GM23338 (cell line): ENCODE measurements around the gene RASSF7. TPM values are rescaled to one million over a fixed set of nuclear protein-coding genes. Genes with fewer than 3 reads are reported as not detected.

Experiments
- ATAC-seq: fragments of 200-7000 bp; cut with Tn5 transposase; 3 replicates; pipeline ENCODE4 v1.9.1; 2020
- DNase-seq: peaks from one replicate; pipeline ENCODE4 v3.0.0-alpha.2; 2015; ENCODE audit warnings: low spot score
- H2AFZ ChIP-seq: fragments of 200-600 bp; sonication (generic); 2 replicates; pipeline ENCODE4 v1.8.0; 2016; ENCODE audit warnings: antibody characterized with exemption, mild to moderate bottlenecking, moderate library complexity
- H3F3A ChIP-seq: fragments of 200-600 bp; sonication (generic); replicated peaks from 2 replicates; pipeline ENCODE4 v1.8.0; 2017; ENCODE audit warnings: antibody characterized with exemption, mixed run types, low read depth
- H3K27ac ChIP-seq: fragments of 200-600 bp; sonication (generic); 2 replicates; pipeline ENCODE4 v1.6.1; 2016; ENCODE audit warnings: low read depth
- H3K27me3 ChIP-seq: fragments of 200-600 bp; sonication (generic); 2 replicates; pipeline ENCODE4 v1.8.0; 2016; ENCODE audit warnings: mild to moderate bottlenecking, mixed run types, moderate library complexity; ENCODE audit not compliant: insufficient read depth
- H3K36me3 ChIP-seq: fragments of 200-600 bp; sonication (generic); 2 replicates; pipeline ENCODE4 v1.8.0; 2016; ENCODE audit warnings: mild to moderate bottlenecking; ENCODE audit not compliant: insufficient read depth
- H3K4me1 ChIP-seq: fragments of 200-600 bp; sonication (generic); 2 replicates; pipeline ENCODE4 v1.8.0; 2016; ENCODE audit warnings: mild to moderate bottlenecking, moderate library complexity; ENCODE audit not compliant: insufficient read depth
- H3K4me2 ChIP-seq: fragments of 200-600 bp; sonication (generic); 2 replicates; pipeline ENCODE4 v1.7.1; 2017; ENCODE audit warnings: mixed run types
- H3K4me3 ChIP-seq: fragments of 200-600 bp; sonication (generic); 2 replicates; pipeline ENCODE4 v1.6.1; 2016; ENCODE audit warnings: mixed run types
- H3K79me2 ChIP-seq: fragments of 200-600 bp; sonication (generic); replicated peaks from 2 replicates; pipeline ENCODE4 v1.8.0; 2017; ENCODE audit warnings: mild to moderate bottlenecking; ENCODE audit not compliant: insufficient read depth
- H3K9me2 ChIP-seq: fragments of 200-600 bp; sonication (generic); 2 replicates; pipeline ENCODE4 v1.8.0; 2017; ENCODE audit not compliant: insufficient read depth
- H4K20me1 ChIP-seq: fragments of 200-600 bp; sonication (generic); replicated peaks from 2 replicates; pipeline ENCODE4 v1.8.0; 2017; ENCODE audit warnings: mild to moderate bottlenecking; ENCODE audit not compliant: insufficient read depth
- H3K27ac Mint-ChIP-seq: 2 replicates; pipeline ENCODE4 v1.8.0; 2020; ENCODE audit warnings: inconsistent platforms, mild to moderate bottlenecking, moderate library complexity, mixed read lengths
- H3K27me3 Mint-ChIP-seq: 3 replicates; pipeline ENCODE4 v1.8.0; 2022; ENCODE audit warnings: low read depth, mild to moderate bottlenecking, moderate library complexity, mixed read lengths, inconsistent platforms; ENCODE audit not compliant: insufficient read depth, poor library complexity
- H3K36me3 Mint-ChIP-seq: 3 replicates; pipeline ENCODE4 v1.8.0; 2021; ENCODE audit warnings: low read depth, mild to moderate bottlenecking, inconsistent platforms, moderate library complexity, mixed read lengths
- H3K4me1 Mint-ChIP-seq: 3 replicates; pipeline ENCODE4 v1.8.0; 2020; ENCODE audit warnings: mild to moderate bottlenecking, inconsistent platforms, mixed read lengths
- H3K4me3 Mint-ChIP-seq: 3 replicates; pipeline ENCODE4 v1.8.0; 2021; ENCODE audit warnings: moderate library complexity, mild to moderate bottlenecking, inconsistent platforms, mixed read lengths
- H3K9me3 Mint-ChIP-seq: 3 replicates; pipeline ENCODE4 v1.8.0; 2020; ENCODE audit warnings: moderate library complexity, mild to moderate bottlenecking, inconsistent platforms, mixed read lengths
- CREB1 ChIP-seq: fragments of 250-450 bp; sonication (Bioruptor Pico); IDR thresholded peaks from 2 replicates; pipeline ENCODE4 v1.5.0; 2020; ENCODE audit warnings: low read depth, mild to moderate bottlenecking, moderate library complexity
- CTCF ChIP-seq, 2 experiments: fragments of 200-600 bp in 1 of 2; sonication (generic) in 1 of 2; conservative IDR thresholded peaks; 2 replicates each; pipeline versions ENCODE4 v1.5.1 to v1.6.1; 2016 to 2017; ENCODE audit warnings: antibody characterized with exemption in 2 of 2, low read depth in 2 of 2, mild to moderate bottlenecking in 2 of 2, moderate library complexity in 1 of 2
- EZH2 ChIP-seq: fragments of 200-600 bp; sonication (generic); IDR thresholded peaks from one replicate; pipeline ENCODE4 v1.8.0; 2017; ENCODE audit warnings: antibody characterized with exemption, mild to moderate bottlenecking, low read depth; ENCODE audit not compliant: unreplicated experiment
- EZH2phosphoT487 ChIP-seq: fragments of 200-600 bp; sonication (generic); IDR thresholded peaks from one replicate; pipeline ENCODE4 v1.8.1; 2018; ENCODE audit warnings: antibody characterized with exemption; ENCODE audit not compliant: unreplicated experiment
- JUNB ChIP-seq: IDR thresholded peaks from one replicate; pipeline ENCODE4 v1.6.1; 2016; ENCODE audit warnings: antibody characterized with exemption; ENCODE audit not compliant: unreplicated experiment
- NANOG ChIP-seq: IDR thresholded peaks from 2 replicates; pipeline ENCODE4 v1.6.1; 2016; ENCODE audit warnings: antibody characterized with exemption, borderline replicate concordance
- POLR2AphosphoS5 ChIP-seq: IDR thresholded peaks from 2 replicates; pipeline ENCODE4 v1.6.1; 2016; ENCODE audit warnings: antibody characterized with exemption, low read depth
- STAT1 ChIP-seq: IDR thresholded peaks from one replicate; pipeline ENCODE4 v1.6.1; 2016; ENCODE audit warnings: antibody characterized with exemption; ENCODE audit not compliant: unreplicated experiment
- ZNF114 ChIP-seq: fragments of 250-450 bp; sonication (Bioruptor Pico); IDR thresholded peaks from 2 replicates; pipeline ENCODE4 v1.5.0; 2020; ENCODE audit warnings: mild to moderate bottlenecking, moderate library complexity
- ZNF331 ChIP-seq: fragments of 250-450 bp; sonication (Bioruptor Pico); IDR thresholded peaks from 2 replicates; pipeline ENCODE4 v1.5.0; 2020; ENCODE audit warnings: low read depth, mild to moderate bottlenecking, moderate library complexity
- polyA plus RNA-seq: library from polyadenylated mRNA; unstranded; fragments of >200 nt; fragmentation: Nextera tagmentation; extraction: Ambion mirVana; gene quantifications from 2 replicates; pipeline ENCODE4 v1.2.1, GENCODE V29; 2016
- total RNA-seq: library from RNA; depleted of rRNA; stranded (reverse); fragments of >200 nt; shearing (Covaris generic); gene quantifications from 2 replicates; pipeline ENCODE4 v1.2.3, GENCODE V29; 2014
- TF ChIP-seq, protein P1 (sequence below): IDR thresholded peaks from 2 replicates; pipeline ENCODE4 v1.6.1; 2016; ENCODE audit warnings: antibody characterized with exemption
- TF ChIP-seq, protein P2 (sequence below): fragments of 250-450 bp; sonication (Bioruptor Pico); IDR thresholded peaks from 2 replicates; pipeline ENCODE4 v1.5.0; 2020; ENCODE audit warnings: mild to moderate bottlenecking, moderate library complexity
- TF ChIP-seq, protein P3 (sequence below): IDR thresholded peaks from one replicate; pipeline ENCODE4 v1.6.1; 2018; ENCODE audit warnings: antibody characterized with exemption; ENCODE audit not compliant: unreplicated experiment

RASSF7 gene
- total and polyA plus RNA-seq, 2 experiments from 2014 or later = 39.6 to 64.8 TPM

- peaks cover 2% of the 10 kb centered on the region; the same call in 1 of the 3 replicates for H3K9me3 Mint-ChIP-seq
- no peaks in the 10 kb centered on the region for H3K36me3 Mint-ChIP-seq
- no peak for DNase-seq
These were observed 3.2 kb upstream of the RASSF7 start for GRCh38 chr11:557328-558132.

More at GRCh38 chr11:557328-558132, 3.2 kb upstream of the RASSF7 start:
- no peak overlapping the region for H3K27ac ChIP-seq
- no peaks in the 10 kb centered on the region for H3K9me2 ChIP-seq
- H3F3A ChIP-seq = peaks cover 12% of the 10 kb centered on the region; the same call in 1 of the 2 replicates
- peak overlapping the region; percentile 21; the same call in 1 of the 3 replicates for H3K4me3 Mint-ChIP-seq
- H3K4me3 ChIP-seq = no peak overlapping the region; the same call in 1 of the 2 replicates
- H3K4me2 ChIP-seq = no peak overlapping the region; the same call in 1 of the 2 replicates
- peaks cover 10% of the 10 kb centered on the region for H3K4me1 ChIP-seq
- no peak overlapping the region for H2AFZ ChIP-seq
- peaks cover 11% of the 10 kb centered on the region for H3K4me1 Mint-ChIP-seq
- no peaks in the 10 kb centered on the region for H3K36me3 ChIP-seq
- H3K27me3 Mint-ChIP-seq = peaks cover 32% of the 10 kb centered on the region
- peaks cover 8% of the 10 kb centered on the region for H4K20me1 ChIP-seq
- ATAC-seq = no peak
- no peak overlapping the region for H3K27ac Mint-ChIP-seq
- 0 out of 2 replicates have a peak, but pooled peaks cover 7% of the 10 kb centered on the region for H3K79me2 ChIP-seq
- H3K27me3 ChIP-seq = peaks cover 28% of the 10 kb centered on the region
- TF ChIP-seq POLR2AphosphoS5 (no peak), ZNF331 (CRISPR knock-in tag) (no peak), CTCF (conservative IDR thresholded peaks at IDR 0.05; ENCODE audit: low read depth in 2 of 2) (no peak), ZNF114 (CRISPR knock-in tag) (no peak), NANOG (no peak), STAT1 (no peak), EZH2 (no peak), EZH2phosphoT487 (no peak), JUNB (no peak), CREB1 (no peak)
- TF ChIP-seq, protein P1, sequence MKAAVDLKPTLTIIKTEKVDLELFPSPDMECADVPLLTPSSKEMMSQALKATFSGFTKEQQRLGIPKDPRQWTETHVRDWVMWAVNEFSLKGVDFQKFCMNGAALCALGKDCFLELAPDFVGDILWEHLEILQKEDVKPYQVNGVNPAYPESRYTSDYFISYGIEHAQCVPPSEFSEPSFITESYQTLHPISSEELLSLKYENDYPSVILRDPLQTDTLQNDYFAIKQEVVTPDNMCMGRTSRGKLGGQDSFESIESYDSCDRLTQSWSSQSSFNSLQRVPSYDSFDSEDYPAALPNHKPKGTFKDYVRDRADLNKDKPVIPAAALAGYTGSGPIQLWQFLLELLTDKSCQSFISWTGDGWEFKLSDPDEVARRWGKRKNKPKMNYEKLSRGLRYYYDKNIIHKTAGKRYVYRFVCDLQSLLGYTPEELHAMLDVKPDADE = no peak
- TF ChIP-seq, protein P2, sequence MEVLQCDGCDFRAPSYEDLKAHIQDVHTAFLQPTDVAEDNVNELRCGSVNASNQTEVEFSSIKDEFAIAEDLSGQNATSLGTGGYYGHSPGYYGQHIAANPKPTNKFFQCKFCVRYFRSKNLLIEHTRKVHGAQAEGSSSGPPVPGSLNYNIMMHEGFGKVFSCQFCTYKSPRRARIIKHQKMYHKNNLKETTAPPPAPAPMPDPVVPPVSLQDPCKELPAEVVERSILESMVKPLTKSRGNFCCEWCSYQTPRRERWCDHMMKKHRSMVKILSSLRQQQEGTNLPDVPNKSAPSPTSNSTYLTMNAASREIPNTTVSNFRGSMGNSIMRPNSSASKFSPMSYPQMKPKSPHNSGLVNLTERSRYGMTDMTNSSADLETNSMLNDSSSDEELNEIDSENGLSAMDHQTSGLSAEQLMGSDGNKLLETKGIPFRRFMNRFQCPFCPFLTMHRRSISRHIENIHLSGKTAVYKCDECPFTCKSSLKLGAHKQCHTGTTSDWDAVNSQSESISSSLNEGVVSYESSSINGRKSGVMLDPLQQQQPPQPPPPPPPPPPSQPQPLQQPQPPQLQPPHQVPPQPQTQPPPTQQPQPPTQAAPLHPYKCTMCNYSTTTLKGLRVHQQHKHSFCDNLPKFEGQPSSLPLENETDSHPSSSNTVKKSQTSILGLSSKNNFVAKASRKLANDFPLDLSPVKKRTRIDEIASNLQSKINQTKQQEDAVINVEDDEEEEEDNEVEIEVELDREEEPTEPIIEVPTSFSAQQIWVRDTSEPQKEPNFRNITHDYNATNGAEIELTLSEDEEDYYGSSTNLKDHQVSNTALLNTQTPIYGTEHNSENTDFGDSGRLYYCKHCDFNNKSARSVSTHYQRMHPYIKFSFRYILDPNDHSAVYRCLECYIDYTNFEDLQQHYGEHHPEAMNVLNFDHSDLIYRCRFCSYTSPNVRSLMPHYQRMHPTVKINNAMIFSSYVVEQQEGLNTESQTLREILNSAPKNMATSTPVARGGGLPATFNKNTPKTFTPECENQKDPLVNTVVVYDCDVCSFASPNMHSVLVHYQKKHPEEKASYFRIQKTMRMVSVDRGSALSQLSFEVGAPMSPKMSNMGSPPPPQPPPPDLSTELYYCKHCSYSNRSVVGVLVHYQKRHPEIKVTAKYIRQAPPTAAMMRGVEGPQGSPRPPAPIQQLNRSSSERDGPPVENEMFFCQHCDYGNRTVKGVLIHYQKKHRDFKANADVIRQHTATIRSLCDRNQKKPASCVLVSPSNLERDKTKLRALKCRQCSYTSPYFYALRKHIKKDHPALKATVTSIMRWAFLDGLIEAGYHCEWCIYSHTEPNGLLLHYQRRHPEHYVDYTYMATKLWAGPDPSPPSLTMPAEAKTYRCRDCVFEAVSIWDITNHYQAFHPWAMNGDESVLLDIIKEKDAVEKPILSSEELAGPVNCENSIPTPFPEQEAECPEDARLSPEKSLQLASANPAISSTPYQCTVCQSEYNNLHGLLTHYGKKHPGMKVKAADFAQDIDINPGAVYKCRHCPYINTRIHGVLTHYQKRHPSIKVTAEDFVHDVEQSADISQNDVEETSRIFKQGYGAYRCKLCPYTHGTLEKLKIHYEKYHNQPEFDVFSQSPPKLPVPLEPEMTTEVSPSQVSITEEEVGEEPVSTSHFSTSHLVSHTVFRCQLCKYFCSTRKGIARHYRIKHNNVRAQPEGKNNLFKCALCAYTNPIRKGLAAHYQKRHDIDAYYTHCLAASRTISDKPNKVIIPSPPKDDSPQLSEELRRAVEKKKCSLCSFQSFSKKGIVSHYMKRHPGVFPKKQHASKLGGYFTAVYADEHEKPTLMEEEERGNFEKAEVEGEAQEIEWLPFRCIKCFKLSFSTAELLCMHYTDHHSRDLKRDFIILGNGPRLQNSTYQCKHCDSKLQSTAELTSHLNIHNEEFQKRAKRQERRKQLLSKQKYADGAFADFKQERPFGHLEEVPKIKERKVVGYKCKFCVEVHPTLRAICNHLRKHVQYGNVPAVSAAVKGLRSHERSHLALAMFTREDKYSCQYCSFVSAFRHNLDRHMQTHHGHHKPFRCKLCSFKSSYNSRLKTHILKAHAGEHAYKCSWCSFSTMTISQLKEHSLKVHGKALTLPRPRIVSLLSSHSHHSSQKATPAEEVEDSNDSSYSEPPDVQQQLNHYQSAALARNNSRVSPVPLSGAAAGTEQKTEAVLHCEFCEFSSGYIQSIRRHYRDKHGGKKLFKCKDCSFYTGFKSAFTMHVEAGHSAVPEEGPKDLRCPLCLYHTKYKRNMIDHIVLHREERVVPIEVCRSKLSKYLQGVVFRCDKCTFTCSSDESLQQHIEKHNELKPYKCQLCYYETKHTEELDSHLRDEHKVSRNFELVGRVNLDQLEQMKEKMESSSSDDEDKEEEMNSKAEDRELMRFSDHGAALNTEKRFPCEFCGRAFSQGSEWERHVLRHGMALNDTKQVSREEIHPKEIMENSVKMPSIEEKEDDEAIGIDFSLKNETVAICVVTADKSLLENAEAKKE (CRISPR knock-in tag) = no peak
- TF ChIP-seq, protein P3, sequence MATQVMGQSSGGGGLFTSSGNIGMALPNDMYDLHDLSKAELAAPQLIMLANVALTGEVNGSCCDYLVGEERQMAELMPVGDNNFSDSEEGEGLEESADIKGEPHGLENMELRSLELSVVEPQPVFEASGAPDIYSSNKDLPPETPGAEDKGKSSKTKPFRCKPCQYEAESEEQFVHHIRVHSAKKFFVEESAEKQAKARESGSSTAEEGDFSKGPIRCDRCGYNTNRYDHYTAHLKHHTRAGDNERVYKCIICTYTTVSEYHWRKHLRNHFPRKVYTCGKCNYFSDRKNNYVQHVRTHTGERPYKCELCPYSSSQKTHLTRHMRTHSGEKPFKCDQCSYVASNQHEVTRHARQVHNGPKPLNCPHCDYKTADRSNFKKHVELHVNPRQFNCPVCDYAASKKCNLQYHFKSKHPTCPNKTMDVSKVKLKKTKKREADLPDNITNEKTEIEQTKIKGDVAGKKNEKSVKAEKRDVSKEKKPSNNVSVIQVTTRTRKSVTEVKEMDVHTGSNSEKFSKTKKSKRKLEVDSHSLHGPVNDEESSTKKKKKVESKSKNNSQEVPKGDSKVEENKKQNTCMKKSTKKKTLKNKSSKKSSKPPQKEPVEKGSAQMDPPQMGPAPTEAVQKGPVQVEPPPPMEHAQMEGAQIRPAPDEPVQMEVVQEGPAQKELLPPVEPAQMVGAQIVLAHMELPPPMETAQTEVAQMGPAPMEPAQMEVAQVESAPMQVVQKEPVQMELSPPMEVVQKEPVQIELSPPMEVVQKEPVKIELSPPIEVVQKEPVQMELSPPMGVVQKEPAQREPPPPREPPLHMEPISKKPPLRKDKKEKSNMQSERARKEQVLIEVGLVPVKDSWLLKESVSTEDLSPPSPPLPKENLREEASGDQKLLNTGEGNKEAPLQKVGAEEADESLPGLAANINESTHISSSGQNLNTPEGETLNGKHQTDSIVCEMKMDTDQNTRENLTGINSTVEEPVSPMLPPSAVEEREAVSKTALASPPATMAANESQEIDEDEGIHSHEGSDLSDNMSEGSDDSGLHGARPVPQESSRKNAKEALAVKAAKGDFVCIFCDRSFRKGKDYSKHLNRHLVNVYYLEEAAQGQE = no peak
